Body of pancreas (tissue), 4 donors: ENCODE results near the gene MICU2.

Source experiments
- POLR2A ChIP-seq, 3 donors: fragments of 450-650 bp; IDR thresholded peaks; one replicate each; pipeline ENCODE4 v1.6.1; 2016; ENCODE audit warnings: antibody characterized with exemption in 3 of 3, mild to moderate bottlenecking in 2 of 3
- TF ChIP-seq, protein P1 (sequence below), 7 experiments: fragments of 450-650 bp in 4 of 7; fragments of 200-600 bp in 3 of 7; sonication (generic) in 3 of 7; IDR thresholded peaks; one replicate each; pipeline ENCODE4 v1.5.1; 2016 to 2019; ENCODE audit warnings: antibody characterized with exemption in 7 of 7

- TF ChIP-seq, protein P1, sequence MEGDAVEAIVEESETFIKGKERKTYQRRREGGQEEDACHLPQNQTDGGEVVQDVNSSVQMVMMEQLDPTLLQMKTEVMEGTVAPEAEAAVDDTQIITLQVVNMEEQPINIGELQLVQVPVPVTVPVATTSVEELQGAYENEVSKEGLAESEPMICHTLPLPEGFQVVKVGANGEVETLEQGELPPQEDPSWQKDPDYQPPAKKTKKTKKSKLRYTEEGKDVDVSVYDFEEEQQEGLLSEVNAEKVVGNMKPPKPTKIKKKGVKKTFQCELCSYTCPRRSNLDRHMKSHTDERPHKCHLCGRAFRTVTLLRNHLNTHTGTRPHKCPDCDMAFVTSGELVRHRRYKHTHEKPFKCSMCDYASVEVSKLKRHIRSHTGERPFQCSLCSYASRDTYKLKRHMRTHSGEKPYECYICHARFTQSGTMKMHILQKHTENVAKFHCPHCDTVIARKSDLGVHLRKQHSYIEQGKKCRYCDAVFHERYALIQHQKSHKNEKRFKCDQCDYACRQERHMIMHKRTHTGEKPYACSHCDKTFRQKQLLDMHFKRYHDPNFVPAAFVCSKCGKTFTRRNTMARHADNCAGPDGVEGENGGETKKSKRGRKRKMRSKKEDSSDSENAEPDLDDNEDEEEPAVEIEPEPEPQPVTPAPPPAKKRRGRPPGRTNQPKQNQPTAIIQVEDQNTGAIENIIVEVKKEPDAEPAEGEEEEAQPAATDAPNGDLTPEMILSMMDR (IDR thresholded peaks at IDR 0.05), result no peak
- TF ChIP-seq POLR2A (IDR thresholded peaks at IDR 0.05), result no peak
These were observed 8.5 kb downstream of the MICU2 start for GRCh38 chr13:21595546-21595822.
